Nephron (organoid): ENCODE measurements around the gene PTPDC1.
"Not testable (repeated sequence)": the region's sequence is repeated elsewhere in the genome, so short reads cannot be mapped to it uniquely, and the experiment has no call there.

Experiments used
- H3K27ac Mint-ChIP-seq, 3 experiments: 2 replicates each; pipeline ENCODE4 v1.8.0; 2020; ENCODE audit warnings: mixed read lengths in 3 of 3, mild to moderate bottlenecking in 2 of 3, moderate library complexity in 1 of 3
- H3K27me3 Mint-ChIP-seq: 2 replicates; pipeline ENCODE4 v1.8.0; 2021; ENCODE audit warnings: low read depth, mild to moderate bottlenecking, moderate library complexity, mixed read lengths
- H3K36me3 Mint-ChIP-seq: 2 replicates; pipeline ENCODE4 v1.8.0; 2020; ENCODE audit warnings: low read depth, mixed read lengths
- H3K4me1 Mint-ChIP-seq: 2 replicates; pipeline ENCODE4 v1.8.0; 2020; ENCODE audit warnings: mixed read lengths
- H3K4me3 Mint-ChIP-seq, 3 experiments: 2 replicates each; pipeline ENCODE4 v1.8.0; 2020; ENCODE audit warnings: mild to moderate bottlenecking in 3 of 3, mixed read lengths in 3 of 3, moderate library complexity in 2 of 3
- H3K9me3 Mint-ChIP-seq: 2 replicates; pipeline ENCODE4 v1.8.0; 2020; ENCODE audit warnings: mixed read lengths
- CTCF ChIP-seq, 3 experiments: fragments of 200-600 bp; sonication (generic); IDR thresholded peaks; one replicate each; pipeline ENCODE4 v1.5.0; 2021; ENCODE audit warnings: antibody characterized with exemption in 3 of 3; ENCODE audit not compliant: unreplicated experiment in 3 of 3

Gene PTPDC1

GRCh38 chr9:94110821-94111252 lies 26.6 kb downstream of the PTPDC1 start:
- Mint-ChIP-seq H3K4me1 (peaks cover 6% of the 10 kb centered on the region), H3K27me3 (no peaks in the 10 kb centered on the region), H3K9me3 (peaks cover 6% of the 10 kb centered on the region), H3K4me3 (no peak overlapping the region), H3K27ac (peak overlapping the region in 1 of 3 experiments; percentile 54), H3K36me3 (peaks cover 12% of the 10 kb centered on the region)
- TF ChIP-seq CTCF (IDR thresholded peaks at IDR 0.05; ENCODE audit: unreplicated experiment in 3 of 3), result no peak

GRCh38 chr9:94111446-94111845 lies 27.2 kb downstream of the PTPDC1 start:
- Mint-ChIP-seq H3K4me1 (peaks cover 6% of the 10 kb centered on the region), H3K36me3 (peaks cover 8% of the 10 kb centered on the region), H3K4me3 (no peak overlapping the region), H3K27me3 (no peaks in the 10 kb centered on the region), H3K27ac (no peak overlapping the region), H3K9me3 (peaks cover 6% of the 10 kb centered on the region)
- TF ChIP-seq CTCF (IDR thresholded peaks at IDR 0.05; ENCODE audit: unreplicated experiment in 3 of 3), result no peak

- H3K27me3 Mint-ChIP-seq, result no peaks in the 10 kb centered on the region
- H3K4me1 Mint-ChIP-seq, result no peaks in the 10 kb centered on the region
- peaks cover 6% of the 10 kb centered on the region for H3K9me3 Mint-ChIP-seq
- H3K36me3 Mint-ChIP-seq, result peaks cover 7% of the 10 kb centered on the region
- no peak overlapping the region for H3K27ac Mint-ChIP-seq
- no peak for TF ChIP-seq CTCF (IDR thresholded peaks at IDR 0.05; ENCODE audit: unreplicated experiment in 3 of 3)
- no peak overlapping the region for H3K4me3 Mint-ChIP-seq
Observed at GRCh38 chr9:94112716-94113465, 28.6 kb downstream of the PTPDC1 start.

GRCh38 chr9:94120088-94120487 lies 35.8 kb downstream of the PTPDC1 start:
- not testable (repeated sequence) for H3K4me3 Mint-ChIP-seq, H3K27me3 Mint-ChIP-seq, H3K4me1 Mint-ChIP-seq, H3K27ac Mint-ChIP-seq
- peaks cover 14% of the 10 kb centered on the region for H3K9me3 Mint-ChIP-seq
- peaks cover 23% of the 10 kb centered on the region for H3K36me3 Mint-ChIP-seq

GRCh38 chr9:94120854-94121376 lies 36.7 kb downstream of the PTPDC1 start:
- TF ChIP-seq CTCF (IDR thresholded peaks at IDR 0.05; ENCODE audit: unreplicated experiment in 3 of 3), result no peak
- Mint-ChIP-seq H3K4me1 (no peaks in the 10 kb centered on the region), H3K27me3 (no peaks in the 10 kb centered on the region), H3K9me3 (peaks cover 14% of the 10 kb centered on the region), H3K4me3 (no peak overlapping the region), H3K27ac (no peak overlapping the region), H3K36me3 (peaks cover 23% of the 10 kb centered on the region)

- H3K4me3 Mint-ChIP-seq, result no peak overlapping the region
- no peak for TF ChIP-seq CTCF (IDR thresholded peaks at IDR 0.05; ENCODE audit: unreplicated experiment in 3 of 3)
- peaks cover 33% of the 10 kb centered on the region for H3K36me3 Mint-ChIP-seq
- no peak overlapping the region for H3K27ac Mint-ChIP-seq
- H3K27me3 Mint-ChIP-seq, result no peaks in the 10 kb centered on the region
- H3K4me1 Mint-ChIP-seq, result no peaks in the 10 kb centered on the region
- peaks cover 44% of the 10 kb centered on the region for H3K9me3 Mint-ChIP-seq
Observed at GRCh38 chr9:94126844-94127243, 42.6 kb downstream of the PTPDC1 start.
